Ishikawa (cell line): ENCODE results near the gene LZTS2.

Experiments used
- CEBPB ChIP-seq: IDR thresholded peaks from 2 replicates; pipeline ENCODE4 v1.6.1; 2012
- CREB1 ChIP-seq: IDR thresholded peaks from 2 replicates; pipeline ENCODE4 v1.6.1; 2012; ENCODE audit warnings: low read depth
- EGR1 ChIP-seq: IDR thresholded peaks from 2 replicates; pipeline ENCODE4 v1.6.1; 2012
- EP300 ChIP-seq: IDR thresholded peaks from 2 replicates; pipeline ENCODE4 v1.6.1; 2012; ENCODE audit warnings: borderline replicate concordance
- FOXM1 ChIP-seq: IDR thresholded peaks from 2 replicates; pipeline ENCODE4 v1.6.1; 2012; ENCODE audit warnings: low read depth, borderline replicate concordance
- MAX ChIP-seq: IDR thresholded peaks from 2 replicates; pipeline ENCODE4 v1.6.1; 2012
- NFIC ChIP-seq: IDR thresholded peaks from 2 replicates; pipeline ENCODE4 v1.6.1; 2012
- RAD21 ChIP-seq: IDR thresholded peaks from 2 replicates; pipeline ENCODE4 v1.6.1; 2012; ENCODE audit warnings: low read depth
- TAF1 ChIP-seq: IDR thresholded peaks from 2 replicates; pipeline ENCODE4 v1.6.1; 2012; ENCODE audit warnings: low read depth, mild to moderate bottlenecking
- TCF12 ChIP-seq: IDR thresholded peaks from 2 replicates; pipeline ENCODE4 v1.6.1; 2012; ENCODE audit warnings: low read depth
- TEAD4 ChIP-seq: IDR thresholded peaks from 2 replicates; pipeline ENCODE4 v1.6.1; 2012
- USF1 ChIP-seq: IDR thresholded peaks from 2 replicates; pipeline ENCODE4 v1.6.1; 2012
- YY1 ChIP-seq: IDR thresholded peaks from 2 replicates; pipeline ENCODE4 v1.6.1; 2012; ENCODE audit warnings: low read depth
- ZBTB7A ChIP-seq: IDR thresholded peaks from 2 replicates; pipeline ENCODE4 v1.6.1; 2012; ENCODE audit warnings: low read depth
- TF ChIP-seq, protein P1 (sequence below): IDR thresholded peaks from 2 replicates; pipeline ENCODE4 v1.6.1; 2012; ENCODE audit warnings: low read depth, mild to moderate bottlenecking

Gene LZTS2

DNA sequence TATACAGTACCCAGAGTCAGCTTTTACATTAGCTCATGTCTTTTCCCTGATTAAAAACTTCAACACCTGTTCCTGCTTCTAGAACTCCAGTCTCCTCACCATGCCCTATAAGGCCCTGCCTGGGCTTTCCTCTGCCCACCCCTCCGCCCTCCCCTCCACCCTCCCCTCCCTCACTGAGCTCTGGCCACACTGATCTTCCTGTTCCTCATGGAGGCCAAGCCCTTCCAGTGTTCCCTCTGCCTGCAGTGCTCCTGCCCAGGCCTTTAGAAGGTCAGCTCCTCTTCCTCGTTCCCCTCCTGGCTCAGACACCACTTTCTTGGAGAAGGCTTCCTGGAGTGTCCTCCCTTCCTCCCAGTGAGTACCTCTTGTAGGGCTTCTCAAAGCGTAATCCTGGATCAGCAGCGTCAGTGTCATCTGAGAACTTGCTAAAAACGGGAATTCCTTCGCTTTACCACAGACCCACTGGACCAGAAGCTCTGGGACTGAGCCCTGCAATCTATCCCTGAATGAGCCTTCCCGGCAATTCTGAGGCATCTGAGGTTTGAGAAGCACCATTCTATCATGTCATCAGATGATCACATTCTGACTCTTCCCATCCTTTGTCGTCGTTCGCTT is 27.6 kb downstream of the LZTS2 start:
- TF ChIP-seq TAF1 (no peak), RAD21 (no peak), CEBPB (no peak), FOXM1 (no peak)
- TF ChIP-seq, protein P1, sequence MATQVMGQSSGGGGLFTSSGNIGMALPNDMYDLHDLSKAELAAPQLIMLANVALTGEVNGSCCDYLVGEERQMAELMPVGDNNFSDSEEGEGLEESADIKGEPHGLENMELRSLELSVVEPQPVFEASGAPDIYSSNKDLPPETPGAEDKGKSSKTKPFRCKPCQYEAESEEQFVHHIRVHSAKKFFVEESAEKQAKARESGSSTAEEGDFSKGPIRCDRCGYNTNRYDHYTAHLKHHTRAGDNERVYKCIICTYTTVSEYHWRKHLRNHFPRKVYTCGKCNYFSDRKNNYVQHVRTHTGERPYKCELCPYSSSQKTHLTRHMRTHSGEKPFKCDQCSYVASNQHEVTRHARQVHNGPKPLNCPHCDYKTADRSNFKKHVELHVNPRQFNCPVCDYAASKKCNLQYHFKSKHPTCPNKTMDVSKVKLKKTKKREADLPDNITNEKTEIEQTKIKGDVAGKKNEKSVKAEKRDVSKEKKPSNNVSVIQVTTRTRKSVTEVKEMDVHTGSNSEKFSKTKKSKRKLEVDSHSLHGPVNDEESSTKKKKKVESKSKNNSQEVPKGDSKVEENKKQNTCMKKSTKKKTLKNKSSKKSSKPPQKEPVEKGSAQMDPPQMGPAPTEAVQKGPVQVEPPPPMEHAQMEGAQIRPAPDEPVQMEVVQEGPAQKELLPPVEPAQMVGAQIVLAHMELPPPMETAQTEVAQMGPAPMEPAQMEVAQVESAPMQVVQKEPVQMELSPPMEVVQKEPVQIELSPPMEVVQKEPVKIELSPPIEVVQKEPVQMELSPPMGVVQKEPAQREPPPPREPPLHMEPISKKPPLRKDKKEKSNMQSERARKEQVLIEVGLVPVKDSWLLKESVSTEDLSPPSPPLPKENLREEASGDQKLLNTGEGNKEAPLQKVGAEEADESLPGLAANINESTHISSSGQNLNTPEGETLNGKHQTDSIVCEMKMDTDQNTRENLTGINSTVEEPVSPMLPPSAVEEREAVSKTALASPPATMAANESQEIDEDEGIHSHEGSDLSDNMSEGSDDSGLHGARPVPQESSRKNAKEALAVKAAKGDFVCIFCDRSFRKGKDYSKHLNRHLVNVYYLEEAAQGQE, result no peak

DNA sequence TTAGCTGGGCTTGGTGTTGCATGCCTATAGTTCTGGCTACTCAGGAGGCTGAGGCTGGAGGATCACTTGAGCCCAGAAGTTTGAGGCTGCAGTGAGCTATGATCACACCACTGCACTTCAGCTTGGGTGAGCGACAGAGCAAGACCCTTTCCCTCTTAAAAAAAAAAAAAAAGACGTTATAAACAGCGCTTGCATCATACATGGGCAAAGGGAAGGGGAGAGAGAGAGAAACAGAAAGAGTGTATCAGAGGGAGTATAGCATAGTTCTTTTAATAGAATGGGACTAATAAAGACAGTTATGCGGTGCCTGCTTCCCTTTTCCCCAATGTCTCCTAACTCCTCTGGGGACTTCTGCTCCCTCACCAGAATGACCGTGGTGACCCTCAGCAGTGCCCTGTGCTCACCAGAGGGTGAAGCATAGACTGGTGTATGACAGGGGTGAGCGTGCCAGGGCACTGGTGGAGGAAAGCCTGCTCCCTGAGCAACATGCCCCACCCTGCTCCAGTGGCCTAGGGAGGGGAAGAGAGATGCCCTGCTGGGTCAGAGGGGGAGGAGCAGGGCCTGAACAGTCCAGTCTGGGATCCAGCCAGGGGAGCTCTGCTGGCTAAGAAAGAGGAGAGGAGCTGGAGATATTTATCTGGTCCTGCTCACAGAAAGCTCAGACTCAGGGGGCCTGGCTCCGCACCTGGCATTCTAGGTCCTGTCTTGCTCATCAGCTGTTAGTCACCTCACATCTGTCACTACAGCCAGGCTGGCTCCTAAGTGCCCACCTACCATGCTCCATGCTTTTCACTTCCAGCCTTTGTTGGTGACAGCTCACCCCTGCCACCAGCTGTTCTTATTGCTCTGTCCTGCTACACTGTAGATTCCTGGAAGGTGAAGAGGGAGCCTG is 29.1 kb downstream of the LZTS2 start:
- no peak for TF ChIP-seq FOXM1
- TF ChIP-seq NFIC, result 0 out of 2 replicates have a peak, but pooled peaks have one; percentile 32
- no peak for TF ChIP-seq USF1
- peak; percentile 35; the same call in 1 of the 2 replicates for TF ChIP-seq EP300

- no peak for TF ChIP-seq EP300
- no peak for TF ChIP-seq FOXM1
- no peak for TF ChIP-seq TEAD4
- TF ChIP-seq YY1, result no peak
- TF ChIP-seq CREB1, result no peak
- no peak for TF ChIP-seq TAF1
Measured at GRCh38 chr10:101029520-101030295, 30.1 kb downstream of the LZTS2 start.

DNA sequence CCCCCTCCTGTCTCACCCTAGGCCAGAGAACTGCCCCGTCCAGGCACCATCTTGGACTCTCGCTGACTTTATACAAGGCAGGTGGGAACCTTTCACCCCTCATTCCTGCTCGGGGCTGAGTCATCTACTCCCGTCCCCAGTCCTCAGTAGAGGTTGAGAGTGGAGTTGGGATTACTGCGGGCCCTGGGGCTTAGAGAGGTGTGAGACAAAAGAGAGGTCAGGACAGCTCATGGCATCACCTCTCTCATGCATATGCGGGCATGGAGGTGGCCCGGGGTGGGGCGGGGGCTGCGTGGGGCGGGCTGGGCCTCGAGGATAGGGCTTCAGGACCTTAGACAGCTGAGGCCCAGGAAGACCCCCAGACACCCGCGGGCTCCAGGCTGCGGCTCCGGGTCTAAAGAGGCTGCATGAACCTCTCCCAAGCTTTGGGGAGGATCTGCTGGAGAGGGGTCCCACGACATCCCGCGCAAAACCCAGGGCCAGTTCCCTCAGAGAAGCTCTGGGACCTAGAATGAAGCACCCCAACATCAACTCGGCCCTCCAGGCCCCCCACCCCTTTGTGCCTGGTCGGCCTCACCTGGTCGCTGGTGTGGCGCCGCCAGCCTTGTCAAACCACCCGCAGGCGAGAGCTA is 31.0 kb downstream of the LZTS2 start:
- TF ChIP-seq ZBTB7A, result peak; percentile 50; the same call in 1 of the 2 replicates
- no peak for TF ChIP-seq CEBPB

- TF ChIP-seq MAX (peak; percentile 55), USF1 (no peak), CEBPB (no peak), YY1 (no peak), TAF1 (0 out of 2 replicates have a peak, but pooled peaks have one; percentile 30), NFIC (no peak), TCF12 (no peak), EGR1 (peak; percentile 75), ZBTB7A (peak; percentile 78; the same call in 1 of the 2 replicates), TEAD4 (peak; percentile 38; the same call in 1 of the 2 replicates)
Measured at GRCh38 chr10:101031128-101031795, 31.7 kb downstream of the LZTS2 start, which contains the start of the genes PDZD7 and SFXN3. PDZD7 (minus strand) TSS chr10:101031129; CDS start chr10:101030219, 910 bp downstream. SFXN3 (plus strand) TSS chr10:101031234; CDS start chr10:101034695, 3,461 bp downstream.

GRCh38 chr10:101031796-101032636 is 32.4 kb downstream of the LZTS2 start:
- no peak; the same call in 1 of the 2 replicates for TF ChIP-seq NFIC
- TF ChIP-seq ZBTB7A, result peak; percentile 73
- no peak; the same call in 1 of the 2 replicates for TF ChIP-seq MAX
- 0 out of 2 replicates have a peak, but pooled peaks have one; percentile 22 for TF ChIP-seq EGR1
- peak; percentile 84 for TF ChIP-seq CREB1
- TF ChIP-seq YY1, result peak; percentile 32; the same call in 1 of the 2 replicates
- TF ChIP-seq TAF1, result peak; percentile 67; the same call in 1 of the 2 replicates
